ENCODE results near the gene ANKRD24.

The ANKRD24 gene

GRCh38 chr19:4182084-4182810 is at the start of gene ANKRD24, which contains the start of gene SIRT6 (continued):
- TF ChIP-seq, protein P1, sequence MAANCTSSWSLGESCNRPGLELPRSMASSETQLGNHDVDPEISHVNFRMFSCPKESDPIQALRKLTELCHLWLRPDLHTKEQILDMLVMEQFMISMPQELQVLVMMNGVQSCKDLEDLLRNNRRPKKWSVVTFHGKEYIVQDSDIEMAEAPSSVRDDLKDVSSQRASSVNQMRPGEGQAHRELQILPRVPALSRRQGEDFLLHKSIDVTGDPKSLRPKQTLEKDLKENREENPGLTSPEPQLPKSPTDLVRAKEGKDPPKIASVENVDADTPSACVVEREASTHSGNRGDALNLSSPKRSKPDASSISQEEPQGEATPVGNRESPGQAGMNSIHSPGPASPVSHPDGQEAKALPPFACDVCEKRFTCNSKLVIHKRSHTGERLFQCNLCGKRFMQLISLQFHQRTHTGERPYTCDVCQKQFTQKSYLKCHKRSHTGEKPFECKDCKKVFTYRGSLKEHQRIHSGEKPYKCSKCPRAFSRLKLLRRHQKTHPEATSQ (tag by site-specific recombination; IDR thresholded peaks at IDR 0.05), result 0 out of 2 replicates have a peak, but pooled peaks have one; percentile 33
- TF ChIP-seq, protein P2, sequence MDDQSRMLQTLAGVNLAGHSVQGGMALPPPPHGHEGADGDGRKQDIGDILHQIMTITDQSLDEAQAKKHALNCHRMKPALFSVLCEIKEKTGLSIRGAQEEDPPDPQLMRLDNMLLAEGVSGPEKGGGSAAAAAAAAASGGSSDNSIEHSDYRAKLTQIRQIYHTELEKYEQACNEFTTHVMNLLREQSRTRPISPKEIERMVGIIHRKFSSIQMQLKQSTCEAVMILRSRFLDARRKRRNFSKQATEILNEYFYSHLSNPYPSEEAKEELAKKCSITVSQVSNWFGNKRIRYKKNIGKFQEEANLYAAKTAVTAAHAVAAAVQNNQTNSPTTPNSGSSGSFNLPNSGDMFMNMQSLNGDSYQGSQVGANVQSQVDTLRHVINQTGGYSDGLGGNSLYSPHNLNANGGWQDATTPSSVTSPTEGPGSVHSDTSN (CRISPR knock-in tag; IDR thresholded peaks at IDR 0.05), result 0 out of 2 replicates have a peak, but pooled peaks have one; percentile 62
- TF ChIP-seq TCF7L2 (IDR thresholded peaks at IDR 0.05; ENCODE audit: borderline replicate concordance, low read depth, low read length) (no peak), BCL11B (tag by site-specific recombination; IDR thresholded peaks at IDR 0.05; ENCODE audit: low read depth) (no peak), ZFP3 (tag by site-specific recombination; IDR thresholded peaks at IDR 0.05; ENCODE audit: low read depth) (no peak), ELK4 (IDR thresholded peaks at IDR 0.05; ENCODE audit: borderline replicate concordance, low read depth, low read length) (peak; percentile 97), ZSCAN30 (tag by site-specific recombination; IDR thresholded peaks at IDR 0.05) (peak; percentile 47; the same call in 1 of the 2 replicates), ZNF660 (tag by site-specific recombination; IDR thresholded peaks at IDR 0.05) (peak; percentile 71; the same call in 1 of the 2 replicates), ZNF324 (tag by site-specific recombination; IDR thresholded peaks at IDR 0.05) (peak; percentile 95), ZNF600 (tag by site-specific recombination; IDR thresholded peaks at IDR 0.05) (peak; percentile 77), SP3 (tag by site-specific recombination; IDR thresholded peaks at IDR 0.05) (peak; percentile 99), ZNF514 (tag by site-specific recombination; IDR thresholded peaks at IDR 0.05) (no peak), PRDM4 (tag by site-specific recombination; IDR thresholded peaks at IDR 0.05) (0 out of 2 replicates have a peak, but pooled peaks have one; percentile 35), KLF7 (tag by site-specific recombination; IDR thresholded peaks at IDR 0.05; ENCODE audit: borderline replicate concordance) (peak; percentile 88; the same call in 1 of the 2 replicates), ZNF837 (tag by site-specific recombination; IDR thresholded peaks at IDR 0.05) (no peak), ZNF214 (tag by site-specific recombination; IDR thresholded peaks at IDR 0.05; ENCODE audit: borderline replicate concordance) (no peak), KLF10 (tag by site-specific recombination; IDR thresholded peaks at IDR 0.05) (peak; percentile 73; the same call in 1 of the 2 replicates)
- TF ChIP-seq, protein P3, sequence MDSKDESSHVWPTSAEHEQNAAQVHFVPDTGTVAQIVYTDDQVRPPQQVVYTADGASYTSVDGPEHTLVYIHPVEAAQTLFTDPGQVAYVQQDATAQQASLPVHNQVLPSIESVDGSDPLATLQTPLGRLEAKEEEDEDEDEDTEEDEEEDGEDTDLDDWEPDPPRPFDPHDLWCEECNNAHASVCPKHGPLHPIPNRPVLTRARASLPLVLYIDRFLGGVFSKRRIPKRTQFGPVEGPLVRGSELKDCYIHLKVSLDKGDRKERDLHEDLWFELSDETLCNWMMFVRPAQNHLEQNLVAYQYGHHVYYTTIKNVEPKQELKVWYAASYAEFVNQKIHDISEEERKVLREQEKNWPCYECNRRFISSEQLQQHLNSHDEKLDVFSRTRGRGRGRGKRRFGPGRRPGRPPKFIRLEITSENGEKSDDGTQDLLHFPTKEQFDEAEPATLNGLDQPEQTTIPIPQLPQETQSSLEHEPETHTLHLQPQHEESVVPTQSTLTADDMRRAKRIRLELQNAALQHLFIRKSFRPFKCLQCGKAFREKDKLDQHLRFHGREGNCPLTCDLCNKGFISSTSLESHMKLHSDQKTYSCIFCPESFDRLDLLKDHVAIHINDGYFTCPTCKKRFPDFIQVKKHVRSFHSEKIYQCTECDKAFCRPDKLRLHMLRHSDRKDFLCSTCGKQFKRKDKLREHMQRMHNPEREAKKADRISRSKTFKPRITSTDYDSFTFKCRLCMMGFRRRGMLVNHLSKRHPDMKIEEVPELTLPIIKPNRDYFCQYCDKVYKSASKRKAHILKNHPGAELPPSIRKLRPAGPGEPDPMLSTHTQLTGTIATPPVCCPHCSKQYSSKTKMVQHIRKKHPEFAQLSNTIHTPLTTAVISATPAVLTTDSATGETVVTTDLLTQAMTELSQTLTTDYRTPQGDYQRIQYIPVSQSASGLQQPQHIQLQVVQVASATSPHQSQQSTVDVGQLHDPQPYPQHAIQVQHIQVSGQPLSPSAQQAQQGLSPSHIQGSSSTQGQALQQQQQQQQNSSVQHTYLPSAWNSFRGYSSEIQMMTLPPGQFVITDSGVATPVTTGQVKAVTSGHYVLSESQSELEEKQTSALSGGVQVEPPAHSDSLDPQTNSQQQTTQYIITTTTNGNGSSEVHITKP (tag by site-specific recombination; IDR thresholded peaks at IDR 0.05), result peak; percentile 93
- TF ChIP-seq, protein P4, sequence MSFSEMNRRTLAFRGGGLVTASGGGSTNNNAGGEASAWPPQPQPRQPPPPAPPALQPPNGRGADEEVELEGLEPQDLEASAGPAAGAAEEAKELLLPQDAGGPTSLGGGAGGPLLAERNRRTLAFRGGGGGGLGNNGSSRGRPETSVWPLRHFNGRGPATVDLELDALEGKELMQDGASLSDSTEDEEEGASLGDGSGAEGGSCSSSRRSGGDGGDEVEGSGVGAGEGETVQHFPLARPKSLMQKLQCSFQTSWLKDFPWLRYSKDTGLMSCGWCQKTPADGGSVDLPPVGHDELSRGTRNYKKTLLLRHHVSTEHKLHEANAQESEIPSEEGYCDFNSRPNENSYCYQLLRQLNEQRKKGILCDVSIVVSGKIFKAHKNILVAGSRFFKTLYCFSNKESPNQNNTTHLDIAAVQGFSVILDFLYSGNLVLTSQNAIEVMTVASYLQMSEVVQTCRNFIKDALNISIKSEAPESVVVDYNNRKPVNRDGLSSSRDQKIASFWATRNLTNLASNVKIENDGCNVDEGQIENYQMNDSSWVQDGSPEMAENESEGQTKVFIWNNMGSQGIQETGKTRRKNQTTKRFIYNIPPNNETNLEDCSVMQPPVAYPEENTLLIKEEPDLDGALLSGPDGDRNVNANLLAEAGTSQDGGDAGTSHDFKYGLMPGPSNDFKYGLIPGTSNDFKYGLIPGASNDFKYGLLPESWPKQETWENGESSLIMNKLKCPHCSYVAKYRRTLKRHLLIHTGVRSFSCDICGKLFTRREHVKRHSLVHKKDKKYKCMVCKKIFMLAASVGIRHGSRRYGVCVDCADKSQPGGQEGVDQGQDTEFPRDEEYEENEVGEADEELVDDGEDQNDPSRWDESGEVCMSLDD (tag by site-specific recombination; IDR thresholded peaks at IDR 0.05), result no peak; the same call in 1 of the 2 replicates
- TF ChIP-seq, protein P5, sequence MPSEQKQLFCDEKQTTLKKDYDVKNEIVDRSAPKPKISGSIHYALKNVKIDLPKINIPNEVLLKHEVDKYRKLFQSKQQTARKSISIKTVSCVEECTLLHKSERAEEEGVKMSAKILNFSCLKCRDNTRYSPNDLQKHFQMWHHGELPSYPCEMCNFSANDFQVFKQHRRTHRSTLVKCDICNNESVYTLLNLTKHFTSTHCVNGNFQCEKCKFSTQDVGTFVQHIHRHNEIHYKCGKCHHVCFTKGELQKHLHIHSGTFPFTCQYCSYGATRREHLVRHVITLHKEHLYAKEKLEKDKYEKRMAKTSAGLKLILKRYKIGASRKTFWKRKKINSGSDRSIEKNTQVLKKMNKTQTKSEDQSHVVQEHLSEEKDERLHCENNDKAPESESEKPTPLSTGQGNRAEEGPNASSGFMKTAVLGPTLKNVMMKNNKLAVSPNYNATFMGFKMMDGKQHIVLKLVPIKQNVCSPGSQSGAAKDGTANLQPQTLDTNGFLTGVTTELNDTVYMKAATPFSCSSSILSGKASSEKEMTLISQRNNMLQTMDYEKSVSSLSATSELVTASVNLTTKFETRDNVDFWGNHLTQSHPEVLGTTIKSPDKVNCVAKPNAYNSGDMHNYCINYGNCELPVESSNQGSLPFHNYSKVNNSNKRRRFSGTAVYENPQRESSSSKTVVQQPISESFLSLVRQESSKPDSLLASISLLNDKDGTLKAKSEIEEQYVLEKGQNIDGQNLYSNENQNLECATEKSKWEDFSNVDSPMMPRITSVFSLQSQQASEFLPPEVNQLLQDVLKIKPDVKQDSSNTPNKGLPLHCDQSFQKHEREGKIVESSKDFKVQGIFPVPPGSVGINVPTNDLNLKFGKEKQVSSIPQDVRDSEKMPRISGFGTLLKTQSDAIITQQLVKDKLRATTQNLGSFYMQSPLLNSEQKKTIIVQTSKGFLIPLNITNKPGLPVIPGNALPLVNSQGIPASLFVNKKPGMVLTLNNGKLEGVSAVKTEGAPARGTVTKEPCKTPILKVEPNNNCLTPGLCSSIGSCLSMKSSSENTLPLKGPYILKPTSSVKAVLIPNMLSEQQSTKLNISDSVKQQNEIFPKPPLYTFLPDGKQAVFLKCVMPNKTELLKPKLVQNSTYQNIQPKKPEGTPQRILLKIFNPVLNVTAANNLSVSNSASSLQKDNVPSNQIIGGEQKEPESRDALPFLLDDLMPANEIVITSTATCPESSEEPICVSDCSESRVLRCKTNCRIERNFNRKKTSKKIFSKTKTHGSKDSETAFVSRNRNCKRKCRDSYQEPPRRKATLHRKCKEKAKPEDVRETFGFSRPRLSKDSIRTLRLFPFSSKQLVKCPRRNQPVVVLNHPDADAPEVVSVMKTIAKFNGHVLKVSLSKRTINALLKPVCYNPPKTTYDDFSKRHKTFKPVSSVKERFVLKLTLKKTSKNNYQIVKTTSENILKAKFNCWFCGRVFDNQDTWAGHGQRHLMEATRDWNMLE (tag by site-specific recombination; conservative IDR thresholded peaks at IDR 0.05; ENCODE audit: low read depth), result peak; percentile 93
